NCI-H1105 treated with DMSO at 0.1 percent for 48 hours (cell line): ENCODE results near the gene BEND5.

Experiments
- DNase-seq: peaks from one replicate; lab custom pipeline; 2025; lab: John Stamatoyannopoulos, UW

Gene BEND5

GRCh38 chr1:48776393-48777218 is at the start of gene BEND5:
BEND5 (minus strand) TSS chr1:48776891; CDS start chr1:48776831, 60 bp downstream.
- DNase-seq = peak; percentile 89

GRCh38 chr1:48823168-48823567 is 46.5 kb upstream of the BEND5 start:
- DNase-seq = peak; percentile 66

- DNase-seq = no peak
Measured at GRCh38 chr1:48820491-48820890, 43.8 kb upstream of the BEND5 start.

GRCh38 chr1:48817505-48818114 is 40.9 kb upstream of the BEND5 start:
- peak; percentile 49 for DNase-seq

DNA sequence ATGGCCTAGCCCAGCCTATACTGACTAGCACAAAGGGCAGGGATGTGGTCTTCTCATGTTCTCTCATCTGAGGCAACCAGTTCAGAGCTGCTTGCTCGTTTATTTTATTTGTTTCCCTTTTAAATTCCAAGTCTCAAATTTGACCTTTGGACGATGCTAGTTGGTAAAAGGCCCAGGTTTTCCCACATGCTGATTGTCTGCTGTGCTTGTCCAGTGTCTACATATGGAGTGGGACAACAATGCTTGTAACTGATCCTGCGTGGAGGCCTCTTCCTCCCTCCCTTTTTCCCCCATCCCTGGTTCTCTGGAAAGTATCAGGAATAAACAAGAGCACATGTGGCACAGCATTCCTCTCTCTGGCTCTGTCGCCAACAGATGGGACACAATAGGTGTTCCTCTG is 34.0 kb upstream of the BEND5 start:
- DNase-seq = no peak

GRCh38 chr1:48808496-48808895 is 31.8 kb upstream of the BEND5 start:
- no peak for DNase-seq

GRCh38 chr1:48807554-48808260 is 31.0 kb upstream of the BEND5 start:
- no peak for DNase-seq

DNA sequence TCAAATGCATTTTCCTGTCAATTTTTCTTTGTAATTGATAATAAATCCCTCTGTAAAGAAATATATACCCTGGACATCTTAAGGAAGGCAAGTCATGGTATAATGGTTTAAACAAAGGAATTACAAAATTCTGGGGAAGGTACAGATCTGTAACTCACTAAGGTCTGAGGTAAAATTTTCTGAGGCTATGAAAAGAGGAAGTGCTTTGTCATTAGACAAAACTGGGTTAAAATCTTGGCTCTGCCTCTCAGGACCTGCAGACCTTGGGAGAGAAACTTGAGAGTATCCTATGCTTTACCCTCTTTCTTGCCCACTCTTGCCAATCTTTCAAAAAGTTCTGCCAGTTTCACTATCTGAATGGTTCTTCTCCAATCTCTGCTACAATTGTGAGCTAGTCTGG is 26.8 kb upstream of the BEND5 start:
- DNase-seq = no peak

DNA sequence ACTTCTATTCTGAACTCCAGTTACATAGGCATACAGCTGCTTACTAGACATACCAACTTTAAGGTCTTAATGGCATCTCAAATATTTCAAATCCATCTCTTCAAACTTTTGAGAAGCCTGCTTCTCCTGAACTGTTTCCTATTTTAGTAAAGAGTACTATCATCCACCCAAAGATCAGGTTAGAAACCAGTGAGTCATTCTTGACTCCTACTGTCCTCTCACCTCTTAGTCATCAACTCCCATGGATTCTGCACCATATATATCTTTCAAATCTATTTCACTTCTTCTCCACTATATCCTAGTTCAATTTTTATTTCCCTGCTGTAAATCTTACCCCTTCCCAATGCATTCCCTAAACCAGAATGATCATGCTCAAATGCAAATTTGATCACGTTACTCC is 18.1 kb upstream of the BEND5 start:
- no peak for DNase-seq

DNA sequence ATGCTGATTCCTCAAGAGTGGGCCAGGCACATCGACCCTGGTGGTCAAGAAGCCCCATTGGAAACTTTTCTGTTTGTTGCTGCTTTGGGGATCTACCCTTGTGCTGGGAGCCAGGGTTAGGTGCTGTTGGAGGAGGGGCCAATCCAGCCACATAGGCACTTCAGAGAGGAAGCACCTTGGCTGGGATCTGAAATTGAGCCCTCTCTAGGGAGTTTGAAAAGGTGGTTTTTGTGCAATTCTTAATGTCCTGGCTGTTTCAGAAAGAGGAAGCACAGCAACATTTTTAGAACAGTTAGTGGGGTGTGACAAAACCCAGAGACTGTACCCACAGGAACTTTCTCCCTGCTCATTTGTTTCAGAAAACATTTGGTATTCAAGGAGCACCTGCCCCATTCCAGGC is 17.2 kb upstream of the BEND5 start:
- no peak for DNase-seq

DNA sequence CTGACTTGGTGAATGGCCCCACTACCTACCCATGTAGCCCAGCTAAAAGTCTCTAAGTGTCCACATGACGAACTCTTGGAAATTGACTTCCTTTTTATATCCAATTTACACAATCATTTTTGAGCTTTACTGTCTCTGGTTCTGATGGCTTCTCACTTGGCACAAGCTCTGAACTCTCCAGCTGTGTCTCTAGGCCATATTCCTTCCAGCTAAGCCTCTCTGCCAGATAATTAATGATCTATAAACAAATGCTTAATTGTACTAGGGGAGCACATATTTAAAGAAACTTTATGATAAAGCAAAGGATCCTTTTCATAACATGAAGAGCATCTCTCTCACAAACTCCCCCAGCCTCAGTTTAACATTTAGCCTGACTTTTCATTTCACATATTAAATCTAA is 16.3 kb upstream of the BEND5 start:
- peak; percentile 19 for DNase-seq

DNA sequence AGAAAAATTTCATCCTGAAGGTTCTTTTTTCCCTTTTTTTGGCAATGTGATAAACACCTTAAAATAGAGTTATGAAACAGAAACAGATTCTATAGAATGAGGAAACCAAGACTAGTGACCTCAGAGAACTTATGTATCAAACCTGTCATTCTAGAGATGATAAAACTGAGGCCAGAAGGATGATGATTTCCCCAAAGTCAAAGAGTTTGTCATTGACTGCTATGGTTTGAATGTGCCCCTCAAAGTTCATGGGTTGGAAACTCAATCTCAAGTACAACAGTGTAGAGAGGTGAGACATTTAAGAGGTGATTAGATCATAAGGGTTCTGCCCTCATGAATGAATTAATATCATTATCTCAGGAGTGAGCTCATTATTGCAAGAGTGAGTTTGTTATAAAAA is 13.7 kb upstream of the BEND5 start:
- DNase-seq = no peak

- DNase-seq = no peak
Measured at GRCh38 chr1:48789903-48790302, 13.2 kb upstream of the BEND5 start.

GRCh38 chr1:48785869-48786268 is 9.2 kb upstream of the BEND5 start:
- DNase-seq = no peak

- DNase-seq = peak; percentile 13
Measured at GRCh38 chr1:48784301-48784700, 7.6 kb upstream of the BEND5 start.

DNA sequence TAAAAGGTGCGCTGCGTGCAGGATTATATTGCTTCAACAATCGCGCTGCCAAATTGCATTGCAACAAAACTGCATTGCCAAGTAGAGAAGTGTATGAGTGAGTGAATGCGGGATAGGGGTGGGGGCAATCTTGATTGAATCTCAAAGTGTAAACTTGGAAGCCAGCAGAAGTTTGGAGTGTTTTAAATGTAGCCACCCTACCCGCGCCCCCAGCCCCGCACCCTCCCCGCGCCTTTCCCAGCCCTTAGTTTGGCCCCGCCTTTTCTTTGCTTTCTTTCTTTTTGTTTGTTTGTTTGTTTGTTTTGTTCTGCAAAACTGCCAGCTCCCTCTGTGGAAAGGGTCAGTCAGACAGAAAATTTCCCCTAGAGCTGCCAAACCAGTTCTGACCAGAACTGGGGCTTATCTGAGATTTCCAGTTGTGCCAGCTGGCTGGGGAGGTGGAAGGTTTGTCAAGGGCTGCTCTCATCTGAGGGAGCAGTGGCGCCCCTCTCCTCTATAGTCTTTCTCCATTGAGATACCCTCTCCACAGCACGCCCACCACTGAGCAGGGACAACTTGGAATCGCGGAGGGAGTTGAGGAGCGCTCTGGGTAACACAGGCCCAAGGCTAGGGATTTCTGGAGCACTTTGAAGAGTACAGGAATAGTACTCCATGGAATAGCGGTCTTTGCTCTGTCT is 666 bp upstream of the BEND5 start:
- peak; percentile 9 for DNase-seq

- no peak for DNase-seq
Measured at GRCh38 chr1:48775831-48776392, 779 bp downstream of the BEND5 start.

DNA sequence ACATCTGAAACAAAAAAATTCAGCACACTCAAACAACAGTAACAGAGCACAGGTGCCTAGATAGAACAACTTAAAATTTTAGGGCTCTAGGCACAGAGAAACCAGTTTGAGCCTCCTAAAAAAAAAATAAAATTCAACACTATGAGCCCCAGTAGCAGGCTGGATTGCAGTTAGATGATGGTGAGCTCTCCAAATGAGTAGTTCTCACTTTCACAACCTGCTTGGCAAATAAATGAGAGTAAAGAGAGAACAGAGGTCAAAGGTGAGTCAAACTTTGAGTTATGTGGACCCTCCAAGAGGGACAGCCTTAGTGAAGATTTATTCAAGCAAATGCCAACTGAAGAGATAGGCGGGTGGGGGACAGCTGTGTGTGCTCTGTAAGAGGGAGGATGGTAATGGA is 3.6 kb downstream of the BEND5 start:
- DNase-seq = no peak

DNA sequence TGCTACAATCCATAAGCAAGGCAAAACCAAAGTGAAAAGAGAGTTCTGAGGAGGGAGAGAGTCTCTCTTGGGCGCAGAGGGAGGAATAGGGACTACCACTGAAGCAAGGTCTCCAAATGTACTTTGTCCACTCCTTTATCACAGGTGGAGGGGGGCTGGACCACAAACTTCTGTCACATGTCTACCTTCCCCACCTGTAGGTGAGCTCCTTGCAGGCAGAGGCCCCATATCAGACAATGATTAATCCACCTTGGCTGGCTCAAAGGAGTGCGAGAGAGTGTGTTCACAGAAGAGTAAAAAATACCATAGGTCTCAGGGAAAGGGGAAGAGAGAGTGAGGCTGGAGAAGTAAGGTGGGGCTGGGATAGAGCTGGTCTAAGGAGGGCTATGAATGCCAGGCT is 4.5 kb downstream of the BEND5 start:
- DNase-seq = no peak

DNA sequence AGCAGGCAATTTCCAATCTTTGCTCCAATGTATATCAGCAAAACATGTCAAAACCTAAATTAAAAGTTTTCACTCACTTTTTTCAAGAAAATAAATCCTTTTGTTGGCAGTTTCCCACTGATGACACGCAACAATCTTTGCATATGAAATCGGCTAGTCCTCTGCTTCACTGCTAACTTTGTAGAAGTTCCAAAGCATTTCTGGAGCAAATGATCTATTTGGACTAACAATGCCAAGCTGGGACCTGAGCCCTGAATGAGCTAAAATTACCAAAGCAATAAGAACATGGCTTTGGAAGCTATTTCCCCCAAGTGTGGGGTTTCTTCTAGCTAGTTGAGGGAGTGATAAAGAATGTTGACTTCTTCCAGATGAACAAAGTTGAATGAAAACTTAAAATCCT is 5.1 kb downstream of the BEND5 start:
- DNase-seq = no peak

DNA sequence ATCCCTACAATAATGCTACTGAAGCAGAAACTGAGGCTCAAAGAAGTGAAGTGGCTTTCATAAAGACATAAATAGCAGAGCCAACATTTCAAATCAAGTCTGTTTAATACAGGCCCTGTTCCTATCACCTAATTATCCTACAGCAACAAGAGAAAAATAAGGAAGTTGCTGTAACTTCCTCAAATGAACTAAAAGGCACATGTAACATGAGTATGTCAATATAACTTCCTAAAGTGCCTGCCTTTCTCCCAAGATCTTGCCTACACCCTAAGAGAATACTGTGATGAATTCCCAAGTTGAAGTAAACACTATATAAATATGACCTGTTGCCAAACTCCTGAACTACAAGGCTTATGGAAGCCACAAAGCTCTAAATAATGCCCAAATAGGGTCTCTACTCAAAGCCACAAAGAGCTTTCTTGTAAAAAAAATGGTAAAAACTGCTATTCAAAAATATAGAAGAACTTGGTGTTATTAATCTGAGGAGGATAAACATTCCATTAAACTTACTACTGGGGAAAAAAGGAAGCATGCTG is 8.6 kb downstream of the BEND5 start:
- no peak for DNase-seq

DNA sequence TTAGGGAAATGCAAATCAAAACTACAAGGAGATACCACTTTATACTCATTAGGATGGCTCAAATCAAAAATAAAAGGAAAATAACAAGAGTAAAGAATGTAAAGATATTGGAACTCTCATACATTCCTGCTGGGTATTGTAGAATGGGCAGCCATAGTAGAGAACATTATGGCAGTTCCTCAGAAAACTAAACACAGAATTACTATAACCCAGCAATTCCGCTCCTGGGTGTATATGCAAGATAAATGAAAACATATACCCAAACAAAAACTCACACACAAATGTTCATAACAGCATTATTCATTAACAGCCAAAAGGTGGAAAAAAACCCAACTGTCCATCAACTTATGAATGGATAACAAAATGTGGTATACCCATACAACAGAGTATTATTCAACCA is 11.4 kb downstream of the BEND5 start:
- no peak for DNase-seq
